A549 (cell line): ENCODE data around the gene KRTAP6-1.

Experiments used
- BHLHE40 ChIP-seq: IDR thresholded peaks from 2 replicates; pipeline ENCODE4 v1.6.1; 2012; ENCODE audit warnings: low read depth, low read length, inconsistent platforms
- CHD4 ChIP-seq: fragments of 200-600 bp; sonication (generic); IDR thresholded peaks from 2 replicates; pipeline ENCODE4 v1.6.1; 2016; ENCODE audit warnings: antibody characterized with exemption, mild to moderate bottlenecking, borderline replicate concordance
- HDAC2 ChIP-seq: fragments of 200-600 bp; sonication (generic); IDR thresholded peaks from 2 replicates; pipeline ENCODE4 v1.6.1; 2016
- MYC ChIP-seq: IDR thresholded peaks from 2 replicates; pipeline ENCODE4 v1.6.1; 2012; ENCODE audit warnings: mild to moderate bottlenecking, inconsistent platforms, low read length, improper control_type of control experiment, borderline replicate concordance
- NPAS2 ChIP-seq: fragments of 250-450 bp; sonication (Bioruptor Pico); IDR thresholded peaks from 2 replicates; pipeline ENCODE4 v1.8.0; 2022; ENCODE audit warnings: mild to moderate bottlenecking, moderate library complexity, borderline replicate concordance
- RCOR1 ChIP-seq: fragments of 150-350 bp; IDR thresholded peaks from 2 replicates; pipeline ENCODE4 v1.6.1; 2014; ENCODE audit warnings: antibody characterized with exemption, low read length, low read depth
- TF ChIP-seq, protein P1 (sequence below): IDR thresholded peaks from 2 replicates; pipeline ENCODE4 v1.6.1; 2012
- TF ChIP-seq, protein P2 (sequence below): fragments of >200 bp; sonication (Bioruptor Twin); formaldehyde crosslinking; IDR thresholded peaks from 3 replicates; pipeline ENCODE4 v1.5.1; 2016

GRCh38 chr21:30605968-30606367 lies 7.8 kb downstream of the KRTAP6-1 start:
- no peak for TF ChIP-seq HDAC2
- TF ChIP-seq MYC, result no peak
- TF ChIP-seq, protein P1, sequence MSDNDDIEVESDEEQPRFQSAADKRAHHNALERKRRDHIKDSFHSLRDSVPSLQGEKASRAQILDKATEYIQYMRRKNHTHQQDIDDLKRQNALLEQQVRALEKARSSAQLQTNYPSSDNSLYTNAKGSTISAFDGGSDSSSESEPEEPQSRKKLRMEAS, result no peak
- TF ChIP-seq CHD4, result no peak
- TF ChIP-seq NPAS2 (CRISPR knock-in tag), result no peak
- TF ChIP-seq, protein P2, sequence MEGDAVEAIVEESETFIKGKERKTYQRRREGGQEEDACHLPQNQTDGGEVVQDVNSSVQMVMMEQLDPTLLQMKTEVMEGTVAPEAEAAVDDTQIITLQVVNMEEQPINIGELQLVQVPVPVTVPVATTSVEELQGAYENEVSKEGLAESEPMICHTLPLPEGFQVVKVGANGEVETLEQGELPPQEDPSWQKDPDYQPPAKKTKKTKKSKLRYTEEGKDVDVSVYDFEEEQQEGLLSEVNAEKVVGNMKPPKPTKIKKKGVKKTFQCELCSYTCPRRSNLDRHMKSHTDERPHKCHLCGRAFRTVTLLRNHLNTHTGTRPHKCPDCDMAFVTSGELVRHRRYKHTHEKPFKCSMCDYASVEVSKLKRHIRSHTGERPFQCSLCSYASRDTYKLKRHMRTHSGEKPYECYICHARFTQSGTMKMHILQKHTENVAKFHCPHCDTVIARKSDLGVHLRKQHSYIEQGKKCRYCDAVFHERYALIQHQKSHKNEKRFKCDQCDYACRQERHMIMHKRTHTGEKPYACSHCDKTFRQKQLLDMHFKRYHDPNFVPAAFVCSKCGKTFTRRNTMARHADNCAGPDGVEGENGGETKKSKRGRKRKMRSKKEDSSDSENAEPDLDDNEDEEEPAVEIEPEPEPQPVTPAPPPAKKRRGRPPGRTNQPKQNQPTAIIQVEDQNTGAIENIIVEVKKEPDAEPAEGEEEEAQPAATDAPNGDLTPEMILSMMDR, result no peak
- TF ChIP-seq BHLHE40, result no peak
- no peak for TF ChIP-seq RCOR1
